HCT116 (cell line): Measurements from ENCODE around the gene M1AP. TPM values are rescaled to one million over a fixed set of nuclear protein-coding genes. Genes with fewer than 3 reads are reported as not detected.
A peak's percentile ranks its signal among the peaks of the same experiment; 100 is the strongest.

Experiments used
- ATAC-seq: fragments of 200-7000 bp; cut with Tn5 transposase; 2 replicates; pipeline ENCODE4 v1.9.1; 2020; ENCODE audit warnings: mild to moderate bottlenecking, moderate library complexity
- BruUV-seq: library from RNA; stranded (reverse); fragments of 400-500 nt; replicated peaks from 2 replicates; lab custom pipeline; 2021; lab: Mats Ljungman, UMichigan
- CTCF ChIA-PET: fragments of 300-600 bp; sonication (Branson Sonifier 250); formaldehyde crosslinking; loops from one replicate; lab custom pipeline; 2021; ENCODE audit warnings: antibody characterized with exemption; lab: Charles Lee
- POLR2A ChIA-PET: fragments of 300-600, 350-600 bp; sonication (Branson Sonifier 250); formaldehyde crosslinking; loops from one replicate; lab custom pipeline; 2021; ENCODE audit warnings: antibody characterized with exemption; lab: Charles Lee
- RAD21 ChIA-PET, 2 experiments: fragments of 300-600 bp; sonication (Branson Sonifier 250); formaldehyde crosslinking; loops; one replicate each; lab custom pipeline; 2023; ENCODE audit warnings: low total read pairs in 2 of 2; ENCODE audit not compliant: uncharacterized antibody in 2 of 2, unreplicated experiment in 2 of 2, low non-redundant PET in 1 of 2; lab: Charles Lee
- DNase-seq: peaks from one replicate; pipeline ENCODE4 v3.0.0-alpha.2; 2010; ENCODE audit warnings: low read depth, low spot score
- H2AFZ ChIP-seq: fragments of 200-600 bp; shearing (Covaris generic), sonication (generic); 2 replicates; pipeline ENCODE4 v1.6.1; 2017; ENCODE audit warnings: low read depth, mixed run types, mixed read lengths, antibody characterized with exemption, low read length; ENCODE audit not compliant: poor library complexity, severe bottlenecking
- H3K27ac ChIP-seq: 2 replicates; pipeline ENCODE4 v1.5.1; 2012; ENCODE audit warnings: low read depth, low read length
- H3K27me3 ChIP-seq: fragments of 200-600 bp; sonication (generic); 2 replicates; pipeline ENCODE4 v1.6.1; 2016; ENCODE audit warnings: mixed run types, low read length, mixed read lengths; ENCODE audit not compliant: insufficient read depth
- H3K36me3 ChIP-seq, 2 experiments: fragments of 200-500 bp in 1 of 2; fragments of 200-600 bp in 1 of 2; sonication (Bioruptor generic) in 1 of 2; sonication (generic) in 1 of 2; 2 replicates each; pipeline versions ENCODE4 v1.5.1 to v1.6.1; 2014 to 2016; ENCODE audit warnings: low read length in 2 of 2, inconsistent platforms in 1 of 2, mixed read lengths in 1 of 2, mixed run types in 1 of 2; ENCODE audit not compliant: insufficient read depth in 2 of 2, control insufficient read depth in 1 of 2
- H3K4me1 ChIP-seq, 2 experiments: fragments of 200-600 bp in 1 of 2; sonication (generic) in 1 of 2; 2 replicates each; pipeline versions ENCODE4 v1.5.1 to v1.6.1; 2012 to 2017; ENCODE audit warnings: low read length in 2 of 2, inconsistent platforms in 1 of 2, mild to moderate bottlenecking in 1 of 2, mixed read lengths in 1 of 2, mixed run types in 1 of 2, moderate library complexity in 1 of 2; ENCODE audit not compliant: insufficient read depth in 2 of 2, control insufficient read depth in 1 of 2
- H3K4me2 ChIP-seq: fragments of 200-600 bp; sonication (generic); 2 replicates; pipeline ENCODE4 v1.6.1; 2017; ENCODE audit warnings: mixed run types, low read length, mixed read lengths
- H3K4me3 ChIP-seq, 2 experiments: fragments of 200-600 bp in 1 of 2; sonication (generic) in 1 of 2; replicated peaks in 1 of 2; 2 replicates each; pipeline ENCODE4 v1.5.1; 2011 to 2016; ENCODE audit warnings: low read length in 2 of 2, control low read depth in 1 of 2, low read depth in 1 of 2, mild to moderate bottlenecking in 1 of 2, mixed read lengths in 1 of 2, mixed run types in 1 of 2
- H3K79me2 ChIP-seq: fragments of 200-600 bp; sonication (generic); 2 replicates; pipeline ENCODE4 v1.6.1; 2017; ENCODE audit warnings: mild to moderate bottlenecking, mixed run types, low read length, moderate library complexity, mixed read lengths; ENCODE audit not compliant: insufficient read depth
- H3K9ac ChIP-seq: fragments of 200-600 bp; sonication (generic); 2 replicates; pipeline ENCODE4 v1.6.1; 2016; ENCODE audit warnings: low read length, mixed read lengths
- H3K9me2 ChIP-seq: fragments of 200-600 bp; sonication (generic), shearing (Covaris generic); 2 replicates; pipeline ENCODE4 v1.6.1; 2017; ENCODE audit warnings: mixed run types, mild to moderate bottlenecking, moderate library complexity; ENCODE audit not compliant: insufficient read depth
- H3K9me3 ChIP-seq, 2 experiments: fragments of 200-500 bp in 1 of 2; fragments of 200-600 bp in 1 of 2; sonication (Bioruptor generic) in 1 of 2; sonication (generic) in 1 of 2; 2 replicates each; pipeline ENCODE4 v1.6.1; 2014 to 2017; ENCODE audit warnings: low read length in 2 of 2, mixed read lengths in 2 of 2, inconsistent platforms in 1 of 2, low read depth in 1 of 2, mild to moderate bottlenecking in 1 of 2, mixed run types in 1 of 2, moderate library complexity in 1 of 2; ENCODE audit not compliant: control insufficient read depth in 1 of 2, insufficient read depth in 1 of 2
- H4K20me1 ChIP-seq: fragments of 200-600 bp; sonication (generic), shearing (Covaris generic); 2 replicates; pipeline ENCODE4 v1.6.1; 2017; ENCODE audit warnings: mixed run types, mild to moderate bottlenecking, moderate library complexity; ENCODE audit not compliant: insufficient read depth
- POLR2A ChIP-seq: IDR thresholded peaks from 2 replicates; pipeline ENCODE4 v1.7.0; 2011; ENCODE audit warnings: borderline replicate concordance; ENCODE audit not compliant: insufficient read depth, insufficient read length; ENCODE audit errors: extremely low read depth
- YY1 ChIP-seq: IDR thresholded peaks from 2 replicates; pipeline ENCODE4 v1.6.1; 2011; ENCODE audit warnings: low read length, low read depth, moderate library complexity, mild to moderate bottlenecking; ENCODE audit not compliant: insufficient replicate concordance; ENCODE audit errors: extremely low read depth
- ZBTB33 ChIP-seq: IDR thresholded peaks from 2 replicates; pipeline ENCODE4 v1.6.1; 2011; ENCODE audit warnings: mild to moderate bottlenecking, low read length, moderate library complexity; ENCODE audit not compliant: insufficient replicate concordance; ENCODE audit errors: extremely low read depth
- ZNF274 ChIP-seq: fragments of 200-500 bp; sonication (Bioruptor generic); IDR thresholded peaks from 2 replicates; pipeline ENCODE4 v1.6.1; 2014; ENCODE audit warnings: mild to moderate bottlenecking, low read depth, low read length, inconsistent platforms
- intact Hi-C: fragments of 100-400 bp; cut with micrococcal nuclease; formaldehyde crosslinking; loops from 2 replicates; pipeline ENCODE4 v1.10.0; 2022
- total RNA-seq: library from RNA; stranded (reverse); gene quantifications from one replicate; pipeline ENCODE4 v1.2.1, GENCODE V29; 2021; ENCODE audit not compliant: unreplicated experiment

The M1AP gene
- total RNA-seq, 1 experiment from 2014 or later: 28.2 TPM

DNA sequence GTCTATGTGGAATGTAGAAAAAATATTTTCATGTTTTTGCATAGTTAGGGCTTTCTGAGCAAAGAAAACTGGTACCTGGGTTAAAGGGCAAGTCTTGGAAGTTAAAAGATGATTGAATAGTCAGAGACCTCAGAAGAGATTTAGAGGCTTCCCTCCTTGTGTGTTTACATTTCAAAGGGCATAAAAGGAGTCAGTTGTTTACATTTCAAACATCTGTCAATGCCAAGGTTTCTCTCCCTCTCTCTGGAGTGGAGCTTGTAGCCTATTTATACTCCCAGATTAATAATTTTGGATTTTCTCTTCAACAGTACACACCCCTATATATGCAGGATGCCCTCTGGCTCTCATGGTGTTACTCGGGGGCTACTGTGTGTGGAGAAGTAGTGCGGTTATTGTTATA is 8.6 kb downstream of the M1AP start (continued):
- no peak for TF ChIP-seq ZBTB33
- TF ChIP-seq POLR2A: no peak
- TF ChIP-seq ZNF274: no peak

GRCh38 chr2:74632939-74633312 is 15.2 kb downstream of the M1AP start:
- BruUV-seq: no TSS peak
- no peaks in the 10 kb centered on the region for H4K20me1 ChIP-seq
- H3K4me2 ChIP-seq: peak overlapping the region; percentile 50
- CTCF ChIA-PET: no interaction called here
- no peak overlapping the region for H3K9ac ChIP-seq
- H3K36me3 ChIP-seq: peaks cover 4 to 15% of the 10 kb centered on the region in 2 experiments
- no peak overlapping the region for H2AFZ ChIP-seq
- peak overlapping the region; percentile 73 for H3K27ac ChIP-seq
- peak; percentile 50 for ATAC-seq
- POLR2A ChIA-PET: interaction anchor here (1.8 kb wide), 1 partner anchor 15 kb away, joined by 5 read pairs; the partner anchor contains the start of gene M1AP
- RAD21 ChIA-PET: no interaction called here
- intact Hi-C loops: no loop called here
- H3K9me3 ChIP-seq: no peaks in the 10 kb centered on the region
- DNase-seq: no peak
- no peaks in the 10 kb centered on the region for H3K79me2 ChIP-seq
- no peaks in the 10 kb centered on the region for H3K9me2 ChIP-seq
- peaks cover 20 to 21% of the 10 kb centered on the region in 2 experiments for H3K4me1 ChIP-seq
- H3K4me3 ChIP-seq: no peak overlapping the region
- no peak for TF ChIP-seq YY1
- no peaks in the 10 kb centered on the region for H3K27me3 ChIP-seq
